Measurements from ENCODE around the gene RAB27B. TPM values are rescaled to one million over a fixed set of nuclear protein-coding genes. Genes with fewer than 3 reads are reported as not detected.

The RAB27B gene
- total RNA-seq, 1 experiment from 2014 or later: 9.9 TPM

DNA sequence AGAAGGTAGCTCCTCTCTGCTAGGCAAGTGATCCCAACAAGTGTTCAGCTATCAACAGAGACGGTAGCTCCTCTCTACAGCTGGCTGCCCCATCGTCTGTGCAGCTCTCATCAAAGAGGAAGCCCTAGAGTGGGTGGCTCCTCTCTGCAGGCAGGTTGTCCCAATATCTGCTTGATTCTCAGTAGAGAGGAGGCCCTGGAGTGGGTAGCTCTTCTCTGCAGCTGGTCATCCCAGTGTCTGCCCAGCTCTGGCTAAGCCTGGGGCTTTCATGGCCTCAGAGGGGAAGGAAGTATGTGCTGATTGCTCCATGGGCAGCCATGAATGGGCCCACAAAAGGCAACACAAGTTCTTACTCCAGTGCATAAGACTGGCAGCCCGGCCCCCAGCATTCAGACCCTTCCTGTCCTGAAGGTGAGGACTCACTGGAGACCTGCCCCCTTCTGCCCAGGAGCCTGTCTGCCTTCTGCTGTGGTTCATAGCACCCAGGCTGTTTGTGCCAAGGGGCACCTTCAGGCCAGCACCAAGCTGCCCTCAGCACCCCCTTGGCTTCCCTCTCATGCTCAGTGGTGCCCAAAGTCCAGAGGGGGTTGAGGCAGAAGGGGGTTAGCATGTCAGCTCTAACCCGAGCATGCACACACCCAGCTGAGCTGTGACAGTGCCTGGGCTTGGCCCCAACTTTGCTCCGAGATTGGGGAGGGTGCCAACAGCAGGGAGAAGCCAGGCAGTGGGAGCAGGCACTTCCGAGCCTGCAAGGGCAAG is 82.1 kb downstream of the RAB27B start:
- ChIA-PET CTCF (no interaction called here), POLR2A (ENCODE audit: unreplicated experiment) (no interaction called here)
- Histone ChIP-seq H3K4me3 (no peak overlapping the region), H3K27ac (no peak overlapping the region), H2AFZ (no peak overlapping the region), H3K9me2 (ENCODE audit: insufficient read depth) (no peaks in the 10 kb centered on the region), H3K79me2 (ENCODE audit: low read depth) (no peaks in the 10 kb centered on the region), H3K4me1 (replicated peaks; ENCODE audit: insufficient read depth) (no peaks in the 10 kb centered on the region), H3K4me2 (no peak overlapping the region), H3F3A (ENCODE audit: insufficient read depth, low read depth) (no peaks in the 10 kb centered on the region), H3K36me3 (ENCODE audit: low read depth) (no peaks in the 10 kb centered on the region), H3K9me3 (ENCODE audit: insufficient read depth, low read depth) (no peaks in the 10 kb centered on the region), H4K20me1 (ENCODE audit: insufficient read depth) (no peaks in the 10 kb centered on the region), H3K27me3 (ENCODE audit: insufficient read depth, low read depth) (no peaks in the 10 kb centered on the region)
- no TSS peak for BruUV-seq (replicated peaks)
- intact Hi-C loops (cut with micrococcal nuclease; ENCODE audit: unreplicated experiment): no loop called here
- no peak for TF ChIP-seq EZH2 (IDR thresholded peaks at IDR 0.05; ENCODE audit: low read depth)
- no peak for TF ChIP-seq CTCF (conservative IDR thresholded peaks at IDR 0.05)
- no peak for DNase-seq

- H3K9me3 ChIP-seq (ENCODE audit: insufficient read depth, low read depth): no peaks in the 10 kb centered on the region
- H4K20me1 ChIP-seq (ENCODE audit: insufficient read depth): no peaks in the 10 kb centered on the region
- H3K4me2 ChIP-seq: no peak overlapping the region
- intact Hi-C loops (cut with micrococcal nuclease; ENCODE audit: unreplicated experiment): no loop called here
- no peak for DNase-seq
- H3K4me3 ChIP-seq: no peak overlapping the region
- no peak overlapping the region for H3K27ac ChIP-seq
- TF ChIP-seq CTCF (conservative IDR thresholded peaks at IDR 0.05) (no peak), EZH2 (IDR thresholded peaks at IDR 0.05; ENCODE audit: low read depth) (no peak)
- H3K36me3 ChIP-seq (ENCODE audit: low read depth): no peaks in the 10 kb centered on the region
- H3F3A ChIP-seq (ENCODE audit: insufficient read depth, low read depth): no peaks in the 10 kb centered on the region
- H3K79me2 ChIP-seq (ENCODE audit: low read depth): no peaks in the 10 kb centered on the region
- POLR2A ChIA-PET (ENCODE audit: unreplicated experiment): no interaction called here
- no TSS peak for BruUV-seq (replicated peaks)
- H3K4me1 ChIP-seq (replicated peaks; ENCODE audit: insufficient read depth): no peaks in the 10 kb centered on the region
- no peak overlapping the region for H2AFZ ChIP-seq
- H3K27me3 ChIP-seq (ENCODE audit: insufficient read depth, low read depth): no peaks in the 10 kb centered on the region
- no peaks in the 10 kb centered on the region for H3K9me2 ChIP-seq (ENCODE audit: insufficient read depth)
- CTCF ChIA-PET: no interaction called here
These were observed 83.3 kb downstream of the RAB27B start for GRCh38 chr18:54911551-54911950.

GRCh38 chr18:54914816-54915215 is 86.5 kb downstream of the RAB27B start:
- POLR2A ChIA-PET (ENCODE audit: unreplicated experiment): no interaction called here
- BruUV-seq (replicated peaks): no TSS peak
- Histone ChIP-seq H3K9me2 (ENCODE audit: insufficient read depth) (no peaks in the 10 kb centered on the region), H4K20me1 (ENCODE audit: insufficient read depth) (no peaks in the 10 kb centered on the region), H3K4me3 (no peak overlapping the region), H3K9me3 (ENCODE audit: insufficient read depth, low read depth) (no peaks in the 10 kb centered on the region), H3K79me2 (ENCODE audit: low read depth) (no peaks in the 10 kb centered on the region), H3K4me1 (replicated peaks; ENCODE audit: insufficient read depth) (no peaks in the 10 kb centered on the region), H3F3A (ENCODE audit: insufficient read depth, low read depth) (no peaks in the 10 kb centered on the region), H3K4me2 (no peak overlapping the region), H3K36me3 (ENCODE audit: low read depth) (no peaks in the 10 kb centered on the region), H3K27me3 (ENCODE audit: insufficient read depth, low read depth) (no peaks in the 10 kb centered on the region), H3K27ac (no peak overlapping the region), H2AFZ (no peak overlapping the region)
- CTCF ChIA-PET: no interaction called here
- DNase-seq: no peak
- intact Hi-C loops (cut with micrococcal nuclease; ENCODE audit: unreplicated experiment): no loop called here
- TF ChIP-seq EZH2 (IDR thresholded peaks at IDR 0.05; ENCODE audit: low read depth) (no peak), CTCF (conservative IDR thresholded peaks at IDR 0.05) (no peak)

Measured in PC-9 (cell line).